Ammon's horn (tissue), 1 donor: ENCODE data around the gene TBX4.

Experiments
- DNase-seq: peaks from one replicate; pipeline ENCODE4 v3.0.0-alpha.2; 2016; ENCODE audit warnings: low spot score

The TBX4 gene

DNA sequence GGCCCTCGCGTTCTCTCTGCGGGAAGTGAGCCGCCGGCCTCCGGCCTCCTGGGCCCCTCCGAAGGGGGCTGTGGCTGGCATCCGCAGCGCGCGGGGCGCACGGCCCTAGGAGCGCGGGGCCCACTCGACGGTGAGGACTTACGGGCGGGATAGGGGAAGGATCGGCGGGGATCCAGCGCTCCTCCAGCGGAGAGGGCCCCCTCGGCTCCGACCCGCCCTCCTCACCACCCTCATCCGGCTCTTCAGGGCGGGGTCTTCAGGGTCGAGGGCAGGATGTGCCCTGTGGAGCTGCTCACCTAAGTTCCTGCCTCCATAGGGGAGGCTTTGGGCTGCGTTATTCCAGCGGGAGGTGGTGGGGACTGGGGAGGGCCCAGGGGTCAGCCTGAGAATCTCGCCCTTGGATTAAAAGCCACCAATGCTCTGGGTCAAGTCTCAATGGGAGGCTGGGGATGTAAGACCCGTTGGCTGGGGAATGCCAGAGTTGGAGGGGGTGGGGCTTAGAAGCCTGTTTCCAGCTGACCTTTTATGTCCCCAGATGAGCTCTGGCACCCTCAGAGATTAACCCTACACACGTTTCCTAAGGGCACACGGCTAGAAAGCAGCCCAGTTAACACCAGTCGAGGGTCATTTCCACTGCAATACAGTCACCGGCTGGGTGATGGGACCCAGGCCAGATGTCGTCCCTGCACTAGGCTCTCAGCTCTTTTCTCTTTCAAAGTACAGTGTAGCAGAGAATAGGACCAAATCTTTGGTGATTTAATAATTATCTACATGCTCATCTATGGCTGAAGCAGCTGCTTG lies 39.2 kb upstream of the TBX4 start:
- peak; percentile 1 for DNase-seq

DNA sequence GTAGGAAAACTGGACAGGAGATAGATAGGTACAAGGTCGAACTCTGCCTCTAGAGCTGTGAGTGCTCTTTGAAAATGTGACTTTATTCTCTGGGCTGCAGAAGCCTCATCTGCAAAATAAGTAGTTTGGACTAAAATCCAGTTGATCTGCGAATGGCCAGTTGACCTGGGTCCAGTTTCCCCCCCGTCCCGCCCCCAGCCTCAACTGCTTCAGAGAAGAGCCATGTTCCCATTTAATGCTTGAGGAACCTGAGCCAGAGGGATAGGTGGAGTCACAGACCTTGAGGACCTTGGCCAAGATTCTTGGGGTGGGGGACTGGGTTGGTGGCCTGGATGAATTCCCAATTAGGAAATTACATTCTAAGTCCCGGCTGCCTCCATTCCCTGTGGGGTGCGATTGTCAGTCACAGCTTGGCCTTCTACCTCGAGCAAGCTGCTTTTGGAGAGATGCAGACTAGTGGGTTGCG lies 38.5 kb upstream of the TBX4 start:
- peak; percentile 1 for DNase-seq

DNA sequence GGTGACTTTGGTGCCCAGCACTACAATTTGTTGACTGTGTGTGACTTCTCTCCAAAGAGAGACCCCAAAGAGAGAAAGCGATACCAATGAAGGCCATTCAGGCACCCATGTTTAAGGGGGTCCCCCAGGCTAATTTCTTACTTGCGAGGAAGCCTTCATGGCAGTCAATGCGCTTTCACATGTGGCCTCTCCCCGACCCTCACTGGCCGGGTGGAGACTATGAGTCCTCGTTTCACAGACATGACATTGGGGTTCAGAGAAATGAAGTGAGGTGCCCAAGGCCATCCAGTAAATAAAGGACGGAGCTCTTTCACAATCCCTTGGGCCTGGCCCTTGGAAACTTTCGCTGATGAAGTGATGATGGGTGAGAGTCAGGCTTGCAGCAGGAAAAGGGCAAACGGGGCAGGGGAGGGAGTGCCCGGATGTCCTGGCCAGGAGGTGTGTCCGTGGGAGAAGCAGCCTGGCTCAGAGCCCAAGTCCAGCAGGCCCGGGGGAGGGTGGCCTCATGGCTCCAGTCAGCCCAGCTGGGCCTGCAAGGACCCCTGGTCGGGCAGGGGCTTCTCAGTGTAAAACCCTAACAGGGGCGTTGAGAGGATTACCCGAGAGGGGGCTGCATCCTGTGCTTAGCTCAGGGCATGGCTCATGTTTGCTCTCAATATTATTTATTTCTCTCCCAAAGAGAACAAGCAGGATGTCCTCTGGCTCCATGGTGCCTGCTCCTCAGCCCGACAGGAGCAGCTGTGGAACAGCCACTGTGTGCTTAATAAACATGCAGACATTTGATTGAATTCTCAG lies 37.9 kb upstream of the TBX4 start:
- peak; percentile 1 for DNase-seq

DNA sequence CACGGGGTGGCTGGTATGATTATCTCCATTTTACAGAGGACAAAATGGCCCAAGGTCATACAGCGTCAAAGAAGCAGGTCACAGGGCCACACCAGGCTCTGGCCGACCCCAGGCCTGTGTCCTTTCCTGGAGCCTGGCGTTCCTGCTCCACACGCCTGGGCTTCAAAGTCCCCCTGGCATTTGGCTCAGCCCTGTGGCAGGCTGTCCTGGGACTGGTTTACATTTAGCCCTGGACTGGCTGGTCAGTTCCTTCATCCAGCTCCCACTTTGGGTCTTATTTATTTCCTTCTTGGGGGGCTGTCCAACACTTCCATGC lies 37.3 kb upstream of the TBX4 start:
- DNase-seq, result no peak

DNA sequence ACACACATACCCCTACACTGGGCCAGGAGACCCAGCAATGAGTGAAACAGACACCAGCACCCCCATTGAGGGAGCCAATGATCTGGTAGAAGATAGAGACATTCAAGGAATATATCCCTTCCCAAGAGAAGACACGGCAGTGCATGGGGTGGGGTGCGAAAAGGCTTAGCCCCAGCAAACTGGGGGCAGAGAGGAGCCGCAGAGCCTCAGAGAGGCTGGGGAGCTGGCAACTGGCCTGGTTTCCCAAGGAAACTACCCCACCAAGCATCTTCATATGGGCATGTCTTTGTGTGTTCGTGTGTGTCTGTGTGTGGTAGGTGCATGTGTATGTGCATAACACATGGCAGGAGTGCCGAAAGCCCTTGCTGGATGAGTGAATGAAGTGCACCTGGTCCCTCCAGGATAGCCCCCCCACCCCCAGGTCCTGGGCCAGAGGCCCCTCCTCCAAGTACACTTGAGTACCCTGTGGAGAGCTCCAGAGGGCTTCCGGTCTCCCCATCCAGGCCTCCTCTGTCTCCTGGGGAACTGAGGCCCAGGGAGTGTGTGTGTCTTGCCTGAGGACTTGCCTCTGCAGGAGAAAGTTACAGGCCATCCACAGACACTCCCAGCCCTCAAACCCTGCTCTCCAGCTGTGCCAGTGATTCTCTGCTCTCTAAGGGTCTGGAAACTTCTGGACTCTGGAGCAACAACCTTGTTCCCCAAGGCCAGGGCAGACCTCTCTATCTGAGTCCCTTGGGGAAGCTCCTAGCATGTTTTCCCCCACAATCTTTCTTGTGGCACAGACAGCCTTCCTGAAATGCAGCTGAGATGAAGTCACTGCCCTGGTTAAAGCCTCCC lies 36.6 kb upstream of the TBX4 start:
- no peak for DNase-seq

DNA sequence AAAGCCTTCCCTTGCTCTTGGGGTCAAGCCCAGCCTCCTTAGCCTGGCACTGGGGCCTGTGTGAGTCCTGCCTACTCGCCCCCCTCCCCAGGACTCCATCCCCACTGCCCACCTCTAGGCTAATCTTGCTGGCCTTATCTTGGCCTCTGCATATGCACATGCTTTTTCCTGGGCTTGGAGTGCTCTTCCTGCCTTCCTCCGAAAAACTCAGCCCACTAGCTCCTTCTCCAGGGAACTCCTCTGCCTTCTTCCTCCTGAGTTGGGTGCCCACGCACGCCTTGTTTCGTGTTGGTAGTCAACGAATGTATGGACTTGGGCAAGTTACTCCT lies 36.0 kb upstream of the TBX4 start:
- no peak for DNase-seq

DNA sequence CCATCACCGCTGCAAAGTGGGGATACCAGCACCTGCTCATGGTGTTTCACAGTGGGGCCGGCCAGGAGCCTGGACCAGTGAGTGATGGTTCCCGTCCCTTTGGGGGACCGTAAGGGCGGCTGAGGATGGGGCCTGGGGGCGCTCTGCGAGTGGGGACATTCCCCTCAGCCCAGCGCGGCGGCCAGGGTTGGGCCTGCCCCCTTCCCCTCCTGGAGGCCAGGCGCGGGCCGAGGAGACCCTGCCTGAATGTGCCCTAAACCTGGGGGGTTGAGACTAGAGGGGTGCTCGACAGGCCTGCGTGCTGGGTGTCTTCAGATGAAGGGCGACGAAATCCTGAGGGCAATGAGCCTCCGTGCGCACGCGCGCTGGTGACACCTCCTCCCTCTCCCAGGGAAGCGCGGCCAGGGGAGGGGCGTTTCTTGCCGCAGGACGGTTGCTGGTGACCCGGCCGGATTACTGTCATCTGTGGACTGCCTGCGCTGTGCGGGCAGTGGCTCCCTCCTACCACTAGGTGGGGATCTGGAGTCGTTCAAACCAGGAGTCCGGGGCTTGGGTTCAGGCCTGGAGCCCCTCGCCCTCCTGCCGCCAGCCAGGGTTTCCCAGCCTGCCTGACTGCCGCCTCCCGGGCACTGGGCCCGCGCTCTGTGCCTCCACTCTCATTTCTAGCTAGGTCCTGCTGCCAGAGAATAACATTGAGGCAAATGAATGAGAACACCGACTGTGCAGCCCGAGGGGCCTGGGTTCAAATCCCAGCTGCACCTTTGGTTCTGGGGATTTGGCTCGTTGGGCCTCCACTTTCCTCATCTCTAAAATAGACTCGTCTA lies 35.5 kb upstream of the TBX4 start:
- peak; percentile 84 for DNase-seq

DNA sequence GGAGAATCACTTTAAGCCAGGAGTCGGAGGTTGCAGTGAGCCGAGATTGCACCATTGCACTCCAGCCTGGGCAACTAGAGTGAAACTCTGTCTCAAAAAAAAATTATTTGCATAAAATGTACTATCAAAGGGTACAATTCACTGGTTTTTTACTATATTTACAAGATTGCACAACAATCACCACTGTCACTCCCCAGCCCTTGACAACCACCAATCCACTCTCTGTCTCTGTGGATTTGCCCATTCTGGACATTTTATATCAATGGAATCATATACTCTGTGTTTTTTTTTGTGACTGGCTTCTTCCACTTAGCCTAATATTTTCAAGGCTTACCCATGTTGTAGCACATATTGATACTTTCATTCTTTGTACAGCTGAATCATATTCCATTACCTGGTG lies 33.8 kb upstream of the TBX4 start:
- DNase-seq, result no peak

DNA sequence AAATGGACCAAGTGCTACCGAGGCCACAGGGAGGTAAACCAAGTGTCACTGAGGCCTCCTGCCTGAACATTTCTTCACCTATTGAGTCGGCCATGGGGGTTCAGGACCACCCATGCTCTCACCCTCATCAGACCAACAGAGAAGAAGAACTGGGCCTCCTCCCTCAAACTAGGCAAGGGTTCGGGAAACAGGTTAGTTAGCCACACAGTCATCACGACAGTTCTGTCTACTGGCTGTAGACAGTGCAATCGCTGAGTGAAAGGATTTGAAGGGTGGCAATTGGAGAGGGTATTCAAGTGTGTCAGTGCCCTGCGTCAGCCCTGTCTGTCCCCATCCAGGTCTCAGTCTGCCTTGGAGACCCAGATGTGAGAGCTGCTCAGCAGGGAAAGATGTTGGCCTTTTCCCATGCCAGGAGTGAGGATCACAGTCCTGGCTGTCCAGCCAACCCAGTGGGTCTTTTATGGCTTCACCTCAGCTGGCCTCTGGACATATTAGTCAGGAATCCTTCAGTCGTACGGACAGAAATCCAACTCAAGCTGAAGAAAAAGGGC lies 32.7 kb upstream of the TBX4 start:
- no peak for DNase-seq

DNA sequence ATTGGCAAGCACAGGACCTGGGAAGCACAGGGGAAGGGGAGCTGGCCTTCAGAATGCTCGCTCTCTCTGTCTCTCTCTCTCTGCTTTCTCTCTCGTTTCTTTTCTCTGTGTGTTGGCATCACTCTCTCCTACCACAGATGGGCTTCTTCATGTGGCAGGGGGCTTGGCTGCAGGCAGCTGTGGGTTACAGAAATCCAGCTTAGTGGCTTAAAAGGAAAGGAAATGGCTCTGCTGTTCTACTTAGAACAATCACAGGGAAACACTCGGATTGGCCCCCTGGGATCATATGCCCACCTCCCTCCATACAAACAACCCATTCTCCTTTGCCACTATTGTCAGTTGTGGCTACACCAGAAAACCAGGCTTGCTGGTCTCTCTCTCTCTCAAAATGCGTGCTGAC lies 32.2 kb upstream of the TBX4 start:
- no peak for DNase-seq

DNA sequence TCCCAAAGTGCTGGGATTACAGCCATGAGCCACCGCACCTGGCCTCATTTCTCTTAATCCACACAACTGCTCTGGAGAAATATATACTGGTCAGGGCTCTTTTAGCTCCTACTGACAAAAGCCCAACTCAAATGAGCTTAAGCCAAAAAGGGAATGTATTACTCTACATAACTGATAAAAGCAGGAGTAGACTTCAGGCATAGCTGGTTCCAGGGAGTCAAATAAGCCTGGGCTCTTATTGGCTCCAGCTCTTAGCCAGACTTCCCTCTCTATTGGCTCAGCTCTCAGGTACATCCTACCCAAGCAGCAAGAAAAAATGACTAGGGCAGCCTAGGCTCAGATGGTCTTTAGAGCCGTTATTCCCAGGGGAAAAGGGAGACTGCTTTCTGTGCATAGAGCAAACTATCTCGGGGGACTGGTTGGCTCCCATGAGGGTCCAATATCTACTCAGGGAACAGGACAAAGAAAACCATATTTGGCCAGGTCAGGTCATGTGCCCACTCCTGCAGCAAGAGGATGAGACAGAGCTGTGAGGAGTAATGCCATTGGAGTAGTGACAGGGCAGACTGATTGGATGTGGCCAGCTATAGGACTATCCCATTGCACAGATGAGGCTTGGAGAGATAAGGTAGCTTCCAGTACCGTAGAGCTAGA lies 31.4 kb upstream of the TBX4 start:
- no peak for DNase-seq

DNA sequence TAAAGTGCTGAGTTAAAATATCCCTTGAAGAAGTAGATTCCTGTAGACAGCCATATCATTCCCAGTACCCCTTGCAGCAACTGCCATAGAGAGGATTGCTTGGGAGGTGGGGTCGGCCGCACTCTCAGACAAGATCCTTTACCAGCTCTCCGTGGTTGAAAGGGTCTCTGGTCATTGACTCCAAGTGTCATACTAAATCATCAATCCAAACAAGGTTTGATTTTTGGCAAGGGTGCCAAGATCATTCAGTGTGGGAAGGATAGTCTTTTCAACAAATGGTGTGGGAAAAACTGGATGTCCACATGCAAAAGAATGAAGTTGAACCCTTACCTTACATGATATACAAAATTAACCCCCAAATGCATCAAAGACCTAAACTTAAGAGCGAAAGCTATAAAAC lies 30.8 kb upstream of the TBX4 start:
- no peak for DNase-seq

DNA sequence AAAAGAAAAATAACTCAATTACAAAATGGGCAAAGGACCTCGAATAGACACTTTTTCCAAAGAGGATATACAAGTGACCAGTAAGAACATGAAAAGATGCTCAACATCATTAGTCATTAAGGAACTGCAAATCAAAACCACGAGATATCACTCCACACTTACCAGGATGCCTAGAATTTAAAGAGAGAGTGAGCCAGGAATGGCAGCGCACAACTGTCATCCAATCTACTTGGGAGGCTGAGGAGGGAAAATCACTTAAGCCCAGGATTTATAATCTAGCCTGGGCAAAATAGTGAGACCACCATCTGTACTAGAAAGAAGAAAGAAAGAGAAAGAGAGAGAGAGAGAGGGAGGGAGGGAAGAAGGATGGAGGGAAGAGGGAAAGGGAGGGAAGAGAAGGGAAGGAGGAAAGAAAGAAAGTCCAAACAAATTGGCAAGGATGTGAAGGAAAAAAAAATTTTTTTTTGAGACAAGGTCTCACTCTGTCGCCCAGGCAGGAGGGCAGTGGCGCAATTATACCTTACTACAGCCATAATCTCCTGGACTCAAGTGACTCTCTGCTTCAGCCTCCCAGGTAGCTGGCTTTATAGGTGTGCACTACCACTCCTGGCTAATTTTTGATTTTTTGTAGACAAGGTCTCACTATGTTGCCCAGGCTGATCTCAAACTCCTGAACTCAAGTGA lies 30.0 kb upstream of the TBX4 start:
- no peak for DNase-seq

DNA sequence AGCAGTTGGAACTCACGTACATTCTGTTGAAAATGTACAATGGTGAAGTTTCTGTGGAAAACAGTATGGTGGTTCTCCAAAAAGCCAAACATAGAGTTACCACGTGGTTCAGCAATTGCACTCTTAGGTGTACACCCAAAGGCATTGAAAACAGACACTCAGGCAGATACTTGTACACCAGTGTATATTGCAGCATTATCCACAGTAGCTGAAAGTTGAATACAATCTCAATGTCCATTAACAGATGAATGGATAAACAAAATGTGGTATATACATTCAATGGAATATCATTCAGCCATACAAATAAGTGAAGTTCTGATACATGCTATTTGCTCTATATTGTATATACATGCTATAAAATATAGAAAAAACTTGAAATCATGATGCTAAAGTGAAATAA lies 29.4 kb upstream of the TBX4 start:
- no peak for DNase-seq

DNA sequence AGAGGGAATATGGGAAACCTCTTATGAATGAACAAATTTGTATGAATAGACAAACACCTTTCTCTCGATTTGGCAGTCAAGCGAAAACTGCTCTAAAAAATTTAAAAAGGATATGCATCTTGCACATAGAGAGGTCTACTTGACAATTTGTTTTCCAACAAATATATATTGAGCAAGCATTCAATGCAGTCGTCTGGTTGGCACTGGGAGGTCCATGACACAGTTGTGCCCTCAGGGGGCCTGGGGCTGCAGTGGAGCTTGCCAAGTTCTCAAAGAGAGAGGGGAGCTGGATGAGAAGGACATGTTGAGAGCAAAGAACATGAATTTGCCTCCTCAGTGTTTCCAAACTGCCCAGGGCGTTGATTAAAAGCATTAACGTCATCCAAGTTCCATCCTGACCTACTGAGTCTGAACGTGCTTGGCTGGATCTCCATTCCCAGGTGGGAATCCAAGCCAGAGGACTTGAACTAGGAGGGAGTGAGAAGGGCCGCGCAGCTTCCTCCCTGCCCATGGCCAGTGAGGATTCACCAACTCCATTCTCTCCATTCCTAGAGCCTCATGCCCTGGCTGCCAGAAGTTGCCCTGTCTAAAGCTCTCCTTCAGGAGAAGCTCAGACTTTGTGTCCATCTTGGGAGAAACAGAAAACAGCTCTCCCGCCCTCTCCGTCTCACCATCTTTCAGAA lies 28.1 kb upstream of the TBX4 start:
- DNase-seq, result no peak

DNA sequence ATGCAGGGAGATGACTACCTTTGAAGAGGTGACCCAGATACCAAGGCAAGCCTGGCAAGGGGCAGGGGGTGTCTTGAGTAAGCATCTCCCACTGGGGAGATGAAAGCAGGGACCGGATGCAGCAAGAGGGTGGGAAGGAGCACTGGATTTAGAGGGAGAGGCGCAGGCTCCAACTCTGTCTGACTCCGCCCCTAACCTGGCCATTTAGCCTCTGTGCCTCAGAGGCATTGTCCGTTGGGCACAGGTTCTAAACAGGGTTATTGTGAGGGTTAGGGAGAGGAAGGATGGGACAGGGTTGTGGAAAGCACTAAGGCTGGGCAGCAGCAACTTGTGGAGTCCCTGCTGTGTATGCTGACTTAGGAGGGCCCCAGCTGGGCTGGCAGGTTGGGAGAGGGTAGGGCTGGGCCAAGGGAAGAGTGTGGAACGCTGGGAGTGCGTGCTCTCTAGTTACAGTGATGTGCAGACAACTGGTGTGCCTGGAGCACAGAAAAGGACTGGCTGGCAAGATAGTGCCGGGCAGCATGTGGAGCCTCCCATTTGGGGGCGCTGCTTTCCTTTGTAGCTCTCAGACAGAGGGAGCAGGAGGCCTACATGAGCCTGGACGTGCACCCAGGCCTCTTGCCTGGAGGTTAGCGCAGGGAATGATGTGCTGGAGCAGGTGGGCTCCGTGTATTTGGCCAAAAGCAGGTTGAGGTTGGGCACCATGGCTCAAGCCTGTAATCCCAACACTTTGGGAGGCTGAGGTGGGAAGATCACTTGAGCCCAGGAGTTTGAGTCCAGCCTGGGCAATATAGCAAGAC lies 26.3 kb upstream of the TBX4 start:
- no peak for DNase-seq

DNA sequence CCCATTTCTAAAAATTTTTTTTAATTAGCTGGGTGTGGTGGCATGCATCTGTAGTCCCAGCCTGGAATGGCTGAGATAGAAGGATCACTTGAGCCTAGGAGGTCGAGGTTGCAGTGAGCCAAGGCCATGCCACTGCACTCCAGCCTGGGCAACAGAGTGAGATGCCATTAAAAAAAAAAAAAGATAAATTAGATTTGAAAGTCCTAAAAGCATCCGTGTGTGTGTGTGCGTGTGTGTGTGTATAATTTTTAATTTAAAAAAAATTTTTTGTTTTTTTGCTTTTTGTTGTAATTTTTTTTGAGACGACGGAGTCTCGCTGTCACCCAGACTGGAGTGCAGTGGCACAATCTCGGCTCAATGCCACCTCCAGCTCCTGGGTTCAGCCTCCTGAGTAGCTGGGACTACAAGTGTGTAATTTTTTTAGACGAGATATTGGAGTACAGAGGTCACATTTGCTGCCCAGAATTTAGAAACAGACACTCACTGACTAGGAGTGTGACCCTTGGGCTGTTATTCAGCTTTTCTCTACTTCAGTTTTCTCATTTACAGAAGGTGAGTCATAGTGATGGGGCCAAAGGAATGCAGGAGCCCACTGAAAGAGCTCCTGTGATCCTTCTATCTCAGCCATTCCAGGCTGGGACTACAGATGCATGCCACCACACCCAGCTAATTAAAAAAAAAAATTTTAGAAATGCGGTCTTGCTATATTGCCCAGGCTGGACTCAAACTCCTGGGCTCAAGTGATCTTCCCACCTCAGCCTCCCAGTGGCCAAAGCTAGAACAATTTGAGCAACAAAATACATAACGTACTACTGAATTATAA lies 25.5 kb upstream of the TBX4 start:
- no peak for DNase-seq

DNA sequence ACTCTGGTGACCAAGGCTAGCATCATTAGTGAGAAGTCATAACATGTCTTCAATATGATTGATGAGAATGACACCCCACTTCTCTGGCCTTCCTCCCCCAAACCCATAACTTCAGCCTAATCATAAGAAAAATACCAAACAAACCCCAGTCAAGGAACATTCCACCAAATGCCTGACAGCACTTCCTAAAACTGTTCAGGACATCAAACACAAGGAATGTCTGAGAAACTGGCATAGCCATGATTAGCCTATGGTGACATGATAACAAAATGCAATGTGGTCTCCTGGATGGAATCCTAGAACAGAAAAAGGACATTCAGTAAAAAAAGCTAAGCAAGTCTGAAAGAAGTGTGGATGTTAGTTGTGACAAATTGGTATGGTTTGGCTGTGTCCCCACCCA lies 24.7 kb upstream of the TBX4 start:
- no peak for DNase-seq
